ENCODE measurements around the gene WDR72.
"Not testable (repeated sequence)": the region's sequence is repeated elsewhere in the genome, so short reads cannot be mapped to it uniquely, and the experiment has no call there.

WDR72 gene

DNA sequence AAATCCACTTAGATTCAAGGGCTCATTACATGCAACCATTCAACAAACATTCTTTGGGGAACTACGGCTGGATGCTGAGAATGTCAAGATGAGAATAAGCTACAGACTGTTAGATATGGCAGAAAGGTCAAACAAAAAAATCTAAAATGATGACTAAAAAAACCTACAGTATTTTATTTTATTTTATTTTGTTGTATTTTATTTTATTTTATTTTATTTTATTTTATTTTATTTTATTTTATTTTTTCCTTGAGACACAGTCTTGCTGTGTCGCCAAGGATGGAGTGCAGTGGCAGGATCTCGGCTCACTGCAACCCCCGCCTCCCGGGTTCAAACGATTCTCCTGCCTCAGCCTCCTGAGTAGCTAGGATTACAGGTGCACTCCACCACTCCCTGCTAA lies 46.2 kb downstream of the WDR72 start:
- DNase-seq (ENCODE audit: low read depth): no peak
- no peak overlapping the region for H3K4me3 ChIP-seq (ENCODE audit: low read depth, low read length)

DNA sequence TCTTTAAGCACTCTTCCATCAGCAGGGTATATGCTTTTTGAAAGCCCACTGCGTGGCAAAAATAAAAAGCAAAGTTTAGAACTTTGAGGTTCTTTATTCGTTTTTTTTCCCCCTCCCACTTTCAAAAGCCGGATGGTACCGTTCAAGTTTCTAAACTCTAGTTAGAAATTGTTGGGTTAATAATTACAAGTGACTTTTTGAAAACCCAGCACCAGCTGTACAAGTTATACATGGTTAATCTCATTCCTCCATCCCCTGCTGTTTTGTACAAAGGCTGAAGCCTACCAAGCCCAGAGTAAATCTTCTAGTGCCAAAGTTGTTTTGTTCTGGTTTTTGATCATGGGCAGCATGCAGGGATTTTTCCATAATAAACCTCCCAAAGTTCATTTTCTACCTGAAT lies 48.6 kb downstream of the WDR72 start:
- H3K4me3 ChIP-seq (ENCODE audit: low read depth, low read length): no peak overlapping the region
- DNase-seq (ENCODE audit: low read depth): no peak

DNA sequence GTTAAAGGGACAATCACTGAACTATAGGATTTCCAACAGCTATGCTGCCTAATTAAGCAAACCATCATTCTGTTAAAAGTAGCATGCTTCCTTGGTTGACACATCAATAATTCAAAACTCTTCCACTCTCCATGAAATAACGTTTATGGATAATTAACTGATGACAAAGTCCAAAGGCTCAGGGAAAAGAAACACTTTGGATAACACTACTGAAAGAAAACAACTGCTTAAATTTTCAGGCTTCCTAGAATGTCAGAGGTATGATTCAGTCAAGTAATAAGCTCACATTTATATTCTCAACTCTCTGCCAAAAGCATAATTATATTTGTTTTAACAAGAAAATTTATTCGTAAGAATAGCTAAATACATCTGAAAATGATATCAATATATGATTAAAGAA lies 49.6 kb downstream of the WDR72 start:
- H3K4me3 ChIP-seq (ENCODE audit: low read depth, low read length): no peak overlapping the region
- DNase-seq (ENCODE audit: low read depth): no peak

DNA sequence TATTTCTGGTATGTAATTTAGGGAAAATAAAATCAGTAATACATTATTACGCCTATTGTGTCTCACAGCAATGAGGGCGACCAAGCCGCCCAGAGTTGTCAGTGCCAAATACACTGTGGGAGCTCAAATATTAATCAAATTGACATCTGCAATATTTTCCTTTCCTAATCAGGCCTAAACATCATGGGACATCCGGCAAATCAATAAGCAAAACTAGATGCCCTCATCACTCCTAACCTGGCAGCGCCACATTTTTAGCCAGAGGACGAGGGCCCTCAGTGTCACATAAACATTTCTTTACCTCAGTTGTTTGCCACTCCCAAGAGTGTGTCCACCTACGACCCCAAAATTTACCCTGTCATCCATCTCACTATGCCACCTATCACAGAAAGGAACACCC lies 64.1 kb downstream of the WDR72 start:
- H3K4me3 ChIP-seq (ENCODE audit: low read depth, low read length): no peak overlapping the region
- no peak for DNase-seq (ENCODE audit: low read depth)

DNA sequence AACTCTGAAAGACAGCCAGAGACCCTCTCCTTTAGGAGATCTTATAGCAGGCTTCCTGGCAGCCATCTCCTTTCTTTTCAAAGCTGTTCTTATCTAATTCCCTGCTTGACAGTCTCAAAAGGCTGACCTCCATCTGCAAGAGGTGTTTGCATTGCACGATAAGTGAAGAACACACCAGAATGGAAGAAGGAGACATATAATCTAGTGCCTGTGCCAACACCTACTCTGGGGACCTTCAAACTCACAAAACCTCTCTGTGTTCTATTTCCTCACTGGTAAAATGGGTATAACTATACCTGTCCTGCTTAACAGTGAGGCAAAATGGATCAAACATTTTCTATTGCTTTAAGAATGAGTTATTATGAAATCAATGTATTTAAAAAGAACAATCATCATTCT lies 65.0 kb downstream of the WDR72 start:
- H3K4me3 ChIP-seq (ENCODE audit: low read depth, low read length): no peak overlapping the region

DNA sequence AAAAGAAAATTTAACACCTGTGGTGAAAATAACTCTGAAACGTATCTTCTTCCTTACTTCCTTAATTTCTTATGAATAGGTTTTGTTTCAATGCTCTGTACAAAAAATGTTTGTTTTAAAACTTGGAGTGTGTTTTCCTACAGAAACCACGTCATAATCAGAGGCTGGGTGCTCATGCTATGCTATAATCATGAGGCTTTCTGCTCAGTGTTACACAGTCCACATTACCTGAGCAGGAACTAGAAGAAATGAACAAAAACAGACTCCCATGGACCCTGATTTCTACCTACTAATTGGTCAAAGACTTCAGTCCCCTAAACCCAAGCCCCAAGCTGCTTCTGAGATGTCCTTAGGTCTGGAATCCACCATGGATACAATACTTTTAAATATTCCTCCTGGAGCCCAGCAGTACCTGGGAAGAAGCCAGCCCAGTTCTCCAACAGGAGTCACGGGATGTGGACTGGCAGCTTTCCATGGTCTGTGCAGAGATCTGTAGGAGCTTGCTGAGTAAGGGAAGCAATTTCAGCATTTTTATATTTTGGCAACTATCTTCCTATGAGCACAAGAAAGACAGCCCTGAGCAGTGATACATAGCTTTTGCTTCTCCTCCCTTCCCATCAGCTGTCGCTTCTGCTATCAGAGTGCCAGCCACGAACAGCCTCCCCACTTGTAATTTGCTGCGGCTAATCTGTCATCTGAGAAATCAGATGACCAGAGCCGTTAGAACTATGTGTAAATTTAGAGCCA lies 65.6 kb downstream of the WDR72 start:
- H3K4me3 ChIP-seq (ENCODE audit: low read depth, low read length): no peak overlapping the region
- no peak for DNase-seq (ENCODE audit: low read depth)

More for the DNA sequence above, 65.0 kb downstream of the WDR72 start:
- DNase-seq (ENCODE audit: low read depth): no peak

DNA sequence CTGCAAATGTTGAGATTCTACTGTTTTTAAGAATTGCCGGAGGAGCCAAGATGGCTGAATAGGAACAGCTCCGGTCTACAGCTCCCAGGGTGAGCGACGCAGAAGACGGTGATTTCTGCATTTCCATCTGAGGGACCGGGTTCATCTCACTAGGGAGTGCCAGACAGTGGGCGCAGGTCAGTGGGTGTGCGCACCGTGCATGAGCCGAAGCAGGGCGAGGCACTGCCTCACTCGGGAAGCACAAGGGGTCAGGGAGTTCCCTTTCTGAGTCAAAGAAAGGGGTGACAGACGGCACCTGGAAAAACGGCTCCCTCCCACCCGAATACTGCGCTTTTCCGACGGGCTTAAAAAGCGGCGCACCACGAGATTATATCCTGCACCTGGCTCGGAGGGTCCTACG lies 75.3 kb downstream of the WDR72 start:
- not testable (repeated sequence) for DNase-seq (ENCODE audit: low read depth)

DNA sequence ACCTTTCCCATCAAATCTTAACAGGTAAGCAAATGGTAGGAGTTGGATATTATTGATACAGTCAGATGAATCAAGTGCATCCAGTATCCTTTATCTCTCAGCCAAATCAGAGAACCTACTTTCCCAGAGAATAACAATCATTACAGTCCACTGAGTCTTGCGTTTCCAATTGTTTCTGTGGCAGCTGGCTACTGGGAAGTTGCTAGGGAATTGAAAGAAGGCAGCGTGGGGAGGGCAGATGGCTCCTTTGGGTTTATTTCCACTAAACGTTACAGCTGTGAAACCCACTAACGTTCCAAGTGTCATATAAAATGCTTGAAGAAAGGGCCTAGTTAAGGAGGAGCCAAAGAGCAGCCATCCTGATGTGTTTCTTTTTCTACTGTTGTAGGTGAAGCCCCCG lies 78.4 kb downstream of the WDR72 start:
- no peak for DNase-seq (ENCODE audit: low read depth)
- H3K4me3 ChIP-seq (ENCODE audit: low read depth, low read length): no peak overlapping the region

More for the DNA sequence above, 75.3 kb downstream of the WDR72 start:
- H3K4me3 ChIP-seq (ENCODE audit: low read depth, low read length): not testable (repeated sequence)

DNA sequence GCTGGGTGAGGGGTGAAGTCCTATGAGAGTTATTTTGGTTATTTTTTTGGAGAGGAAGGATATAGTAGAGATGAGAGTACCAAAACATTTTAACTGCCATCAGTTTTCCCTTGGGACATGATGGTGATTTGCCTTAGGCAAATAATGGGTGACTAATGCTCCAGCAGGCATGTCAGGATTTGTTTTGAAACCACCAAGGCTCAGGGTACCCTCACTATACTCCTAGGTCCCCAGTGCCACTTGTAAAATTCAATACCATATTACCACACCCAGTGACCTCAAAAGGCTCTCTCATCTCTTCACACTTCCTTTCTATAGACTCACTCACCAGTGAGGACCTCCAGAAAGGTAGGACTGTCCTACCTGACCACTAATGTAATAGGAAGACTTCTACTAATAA lies 83.6 kb downstream of the WDR72 start:
- H3K4me3 ChIP-seq (ENCODE audit: low read depth, low read length): no peak overlapping the region
- no peak for DNase-seq (ENCODE audit: low read depth)

DNA sequence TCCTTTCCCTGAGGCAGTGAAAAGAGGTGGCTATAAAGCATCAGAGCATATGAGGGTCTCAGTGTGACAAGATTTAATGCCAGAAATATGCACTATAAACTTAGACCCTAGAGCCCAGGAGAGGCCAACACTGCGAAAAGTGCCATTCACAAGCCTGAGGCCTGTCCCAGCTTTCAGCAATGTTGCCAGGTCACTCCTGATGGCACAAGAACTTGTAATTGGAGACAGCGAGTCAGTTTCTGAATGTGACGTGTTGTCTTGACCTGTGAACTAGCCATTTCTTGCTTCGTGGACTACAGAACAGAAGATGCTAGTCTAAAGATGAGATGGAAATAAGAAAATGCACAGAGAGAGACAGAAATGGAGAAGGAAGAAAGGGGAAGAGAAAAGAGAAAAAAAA lies 87.9 kb downstream of the WDR72 start:
- H3K4me3 ChIP-seq (ENCODE audit: low read depth, low read length): no peak overlapping the region
- DNase-seq (ENCODE audit: low read depth): no peak

DNA sequence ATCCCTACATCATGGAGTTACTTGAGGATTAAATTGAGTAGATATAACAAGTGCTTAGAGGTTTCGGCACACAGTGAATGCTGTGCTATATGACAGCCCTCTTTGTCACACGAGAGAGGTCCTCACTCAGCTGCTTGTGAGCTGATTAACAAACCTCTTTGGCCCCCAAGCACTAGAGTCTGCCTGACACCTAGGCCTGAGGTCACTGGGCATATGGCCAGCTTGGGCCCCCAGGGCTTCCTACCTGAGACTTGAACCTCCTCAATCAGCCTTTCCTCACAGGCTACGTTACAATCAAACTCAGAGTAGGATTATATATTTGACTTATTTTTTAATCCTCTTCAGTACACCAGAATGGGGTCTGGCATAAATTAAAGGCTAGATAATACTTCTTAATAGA lies 88.8 kb downstream of the WDR72 start:
- no peak overlapping the region for H3K4me3 ChIP-seq (ENCODE audit: low read depth, low read length)
- no peak for DNase-seq (ENCODE audit: low read depth)

DNA sequence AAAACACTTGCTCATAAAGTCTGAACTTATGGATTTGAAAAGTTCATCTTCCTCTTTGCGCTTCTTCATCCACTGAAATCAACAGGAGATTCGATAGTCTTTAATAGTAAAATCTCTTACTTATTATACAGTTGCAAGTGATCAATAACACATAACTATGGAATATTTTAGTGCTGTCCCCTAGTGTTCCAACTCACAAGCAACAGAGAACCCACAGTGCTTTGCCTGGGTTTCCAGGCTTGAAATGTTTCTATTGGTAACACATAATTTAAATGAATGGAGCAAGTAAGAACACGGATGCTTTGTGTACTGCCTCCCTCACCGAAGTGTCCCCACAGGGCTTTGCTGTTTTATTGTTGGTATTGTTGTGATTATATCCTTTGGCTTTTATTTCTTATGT lies 93.5 kb downstream of the WDR72 start:
- no peak for DNase-seq (ENCODE audit: low read depth)

DNA sequence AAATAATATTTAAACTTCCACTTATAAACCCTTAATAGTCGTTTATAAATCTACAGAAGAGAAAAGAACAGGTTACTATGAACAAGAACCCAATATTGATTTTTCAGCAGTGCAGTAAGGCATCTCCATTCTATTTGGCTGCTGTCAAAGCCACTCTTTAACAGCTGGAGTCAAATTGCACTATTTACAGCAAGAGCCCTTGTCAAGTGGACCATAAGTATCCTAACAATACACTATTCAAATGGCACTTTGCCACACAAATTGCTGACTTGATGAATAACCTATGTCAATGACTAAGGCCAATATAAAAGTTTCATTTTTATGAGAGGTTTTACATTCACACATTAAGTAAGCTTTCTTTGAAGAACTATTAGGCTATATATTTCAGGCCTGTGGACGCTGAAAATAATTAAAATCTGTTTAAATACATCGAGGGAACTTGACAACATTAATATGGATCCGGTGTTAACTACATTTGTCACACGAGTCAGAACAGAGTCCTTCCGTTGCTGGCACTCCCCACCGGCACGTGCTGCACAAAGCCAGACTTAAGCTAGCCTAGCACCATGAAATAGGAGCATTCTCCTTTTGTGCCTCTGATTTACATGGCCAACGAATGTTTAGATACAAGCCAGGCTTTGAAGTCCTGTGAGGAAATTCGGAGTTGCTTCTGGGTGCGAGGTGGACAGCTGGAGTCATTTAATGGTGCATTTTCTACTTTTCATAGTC lies 100.5 kb downstream of the WDR72 start:
- H3K4me3 ChIP-seq (ENCODE audit: low read depth, low read length): no peak overlapping the region
- DNase-seq (ENCODE audit: low read depth): no peak

More for the DNA sequence above, 93.5 kb downstream of the WDR72 start:
- H3K4me3 ChIP-seq (ENCODE audit: low read depth, low read length): no peak overlapping the region

DNA sequence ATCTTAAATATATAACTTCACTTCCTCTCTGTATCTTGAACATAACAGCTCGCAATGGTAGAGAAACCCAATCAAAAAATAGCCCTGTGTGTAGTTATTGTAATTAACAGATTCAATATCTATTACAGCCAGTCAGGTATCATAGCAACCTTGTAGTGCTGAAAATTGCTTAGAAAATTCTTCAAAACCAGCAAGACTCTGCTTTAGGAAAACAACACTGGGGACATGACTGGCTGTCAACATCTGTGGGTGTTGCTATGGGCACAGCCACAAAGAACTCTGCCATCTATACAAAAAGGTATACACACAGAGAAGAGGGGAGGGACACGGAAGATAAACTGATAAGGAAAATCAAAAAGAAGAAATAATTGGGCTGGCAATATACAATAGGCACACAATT lies 101.2 kb downstream of the WDR72 start:
- no peak for DNase-seq (ENCODE audit: low read depth)
- no peak overlapping the region for H3K4me3 ChIP-seq (ENCODE audit: low read depth, low read length)

DNA sequence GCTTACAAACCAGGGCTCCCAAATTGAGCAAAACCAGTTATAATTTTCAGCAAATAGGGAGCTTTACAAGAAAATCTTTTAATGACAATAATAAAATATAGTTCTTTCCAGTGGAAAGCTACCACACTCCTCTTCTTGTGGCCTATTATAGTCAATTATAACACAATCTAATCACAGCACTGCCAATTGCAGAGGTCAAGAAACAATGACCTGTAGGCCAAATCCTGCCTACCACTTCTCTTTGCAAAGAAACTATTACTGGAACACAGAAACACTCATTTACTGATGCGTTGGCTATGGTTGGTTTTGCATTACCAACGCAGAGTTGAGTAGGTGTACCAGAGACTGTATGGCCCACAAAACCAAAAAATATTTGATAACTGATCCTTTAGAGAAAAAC lies 110.5 kb downstream of the WDR72 start:
- DNase-seq (ENCODE audit: low read depth): no peak
- no peak overlapping the region for H3K4me3 ChIP-seq (ENCODE audit: low read depth, low read length)

DNA sequence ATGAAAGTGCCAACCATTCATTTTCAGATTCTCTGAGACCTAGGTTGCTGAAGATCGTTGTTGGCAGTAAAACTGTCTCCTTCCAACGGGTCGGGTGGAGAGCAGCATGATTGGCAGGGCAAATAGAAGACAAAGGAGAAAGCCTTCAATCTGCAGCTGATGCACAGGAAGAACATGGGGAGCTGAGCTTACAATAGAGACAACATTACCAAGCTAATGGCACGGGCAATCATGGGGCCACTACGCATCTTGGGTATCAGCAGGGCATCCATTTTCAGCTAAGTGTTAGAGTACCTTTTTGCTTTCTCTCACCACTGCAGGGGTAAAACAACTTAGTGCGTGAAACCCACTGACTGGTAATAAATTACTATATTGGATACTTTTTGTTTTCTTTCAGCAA lies 114.8 kb downstream of the WDR72 start:
- DNase-seq (ENCODE audit: low read depth): no peak
- no peak overlapping the region for H3K4me3 ChIP-seq (ENCODE audit: low read depth, low read length)

DNA sequence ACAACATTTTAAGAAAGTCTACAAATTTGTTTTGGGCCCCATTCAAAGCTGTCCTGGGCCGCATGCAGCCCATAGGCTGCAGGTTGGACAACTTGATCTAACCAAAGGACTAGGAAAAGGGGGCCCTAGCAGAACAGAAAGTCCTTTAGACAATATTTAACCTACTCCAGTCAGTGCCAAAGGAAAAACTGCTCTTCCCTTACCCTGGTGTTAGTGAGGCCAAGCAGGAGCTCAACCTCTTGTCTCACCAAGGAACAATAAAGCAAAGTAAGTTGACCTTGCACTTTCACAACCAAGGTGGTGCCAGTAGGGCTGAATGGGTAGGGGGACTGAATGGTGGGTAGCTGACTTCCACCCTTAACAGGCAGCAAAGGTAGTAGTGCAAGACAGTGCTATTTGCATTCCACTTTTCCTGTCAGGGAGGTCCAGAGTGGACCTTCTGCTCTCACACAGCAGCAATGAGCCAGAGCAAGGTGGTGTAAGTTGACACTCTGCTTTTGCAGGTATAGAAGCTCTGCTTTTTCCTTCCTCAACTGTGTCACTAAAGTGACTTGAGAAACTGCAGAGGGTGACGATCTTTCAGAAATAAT lies 124.9 kb downstream of the WDR72 start:
- no peak for DNase-seq (ENCODE audit: low read depth)
- H3K4me3 ChIP-seq (ENCODE audit: low read depth, low read length): no peak overlapping the region

DNA sequence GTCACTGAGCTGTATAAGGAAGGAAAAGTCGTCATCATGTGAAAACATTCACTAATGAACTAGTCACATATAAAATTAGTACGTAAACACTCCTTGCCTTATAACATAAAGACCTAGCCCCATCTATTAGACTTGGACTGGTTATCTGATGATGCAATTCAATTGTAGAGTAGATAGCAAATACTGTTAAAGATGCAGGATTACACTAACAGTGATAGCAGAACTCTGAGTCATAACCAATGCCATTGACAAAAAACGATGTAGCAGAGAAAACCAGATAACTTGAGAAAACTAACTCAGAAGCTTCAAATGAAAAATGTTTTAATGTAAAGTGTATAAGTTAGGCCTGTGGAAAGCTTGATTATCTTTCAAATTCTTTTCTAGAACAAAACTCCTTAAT lies 132.2 kb downstream of the WDR72 start:
- H3K4me3 ChIP-seq (ENCODE audit: low read depth, low read length): no peak overlapping the region
- DNase-seq (ENCODE audit: low read depth): no peak

DNA sequence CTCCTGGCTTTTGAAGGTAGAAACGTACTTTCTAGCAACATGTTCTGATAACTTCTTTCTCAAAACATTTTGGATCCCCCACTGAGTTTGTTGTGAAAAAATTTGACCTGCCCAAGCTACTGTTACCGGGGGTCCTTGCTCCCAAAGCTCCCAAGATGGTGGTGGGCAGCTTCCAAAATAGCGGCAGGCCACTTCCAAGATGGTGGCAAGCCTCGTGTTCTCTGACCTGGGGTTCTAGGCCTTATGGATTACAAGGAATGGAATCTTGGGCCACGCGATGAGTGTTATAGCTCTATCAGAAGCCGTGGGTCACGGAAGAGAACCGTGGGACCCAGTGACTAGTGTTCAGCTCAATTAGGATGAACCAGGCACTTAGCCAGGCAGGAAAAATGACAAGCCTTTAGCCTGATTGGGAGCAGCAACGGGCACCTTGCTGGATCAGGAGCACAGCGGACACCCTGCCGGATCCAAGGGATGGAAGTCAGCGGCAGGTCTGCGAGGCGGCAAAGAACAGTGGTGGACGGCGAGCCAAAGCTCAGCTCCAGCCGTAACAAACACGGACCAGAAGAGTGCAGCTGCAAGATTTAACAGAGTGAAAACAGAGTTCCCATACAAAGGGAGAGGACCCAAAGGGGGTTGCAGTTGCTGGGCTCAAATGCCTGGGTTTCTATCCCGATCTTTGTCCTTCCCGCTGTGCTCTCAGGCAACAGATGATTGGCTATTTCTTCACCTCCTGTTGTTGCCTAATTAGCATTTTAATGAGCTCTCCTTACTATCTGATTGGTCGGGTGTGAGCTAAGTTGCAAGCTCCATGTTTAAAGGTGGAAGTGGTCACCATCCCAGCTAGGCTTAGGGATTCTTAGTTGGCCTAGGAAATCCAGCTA lies 133.3 kb downstream of the WDR72 start:
- H3K4me3 ChIP-seq (ENCODE audit: low read depth, low read length): no peak overlapping the region
- DNase-seq (ENCODE audit: low read depth): no peak

DNA sequence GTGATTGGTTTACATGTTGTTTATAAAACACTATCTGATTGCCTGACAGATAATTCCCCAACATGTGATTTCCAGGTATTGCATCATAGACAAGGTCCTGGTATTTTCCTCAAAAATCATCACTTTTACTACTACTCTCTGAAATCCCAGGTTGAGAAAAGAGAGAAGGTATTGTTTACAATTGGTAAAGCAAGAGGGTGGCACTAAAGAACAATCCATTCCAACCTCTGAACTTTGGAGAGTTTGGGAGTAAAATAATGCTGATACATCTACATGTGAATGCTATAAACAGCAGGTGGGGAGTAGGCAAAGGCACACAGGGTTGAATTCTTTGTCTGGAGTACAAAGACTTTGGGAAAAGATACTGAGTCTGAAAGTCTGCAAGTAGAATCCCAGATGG lies 134.2 kb downstream of the WDR72 start:
- DNase-seq (ENCODE audit: low read depth): no peak
- no peak overlapping the region for H3K4me3 ChIP-seq (ENCODE audit: low read depth, low read length)
